ENCODE data around the gene PEX26. TPM values are rescaled to one million over a fixed set of nuclear protein-coding genes. Genes with fewer than 3 reads are reported as not detected.
"Not testable (repeated sequence)": the region's sequence is repeated elsewhere in the genome, so short reads cannot be mapped to it uniquely, and the experiment has no call there.

PEX26 gene
- total RNA-seq, 2 experiments from 2014 or later: 17.6 to 43.5 TPM

DNA sequence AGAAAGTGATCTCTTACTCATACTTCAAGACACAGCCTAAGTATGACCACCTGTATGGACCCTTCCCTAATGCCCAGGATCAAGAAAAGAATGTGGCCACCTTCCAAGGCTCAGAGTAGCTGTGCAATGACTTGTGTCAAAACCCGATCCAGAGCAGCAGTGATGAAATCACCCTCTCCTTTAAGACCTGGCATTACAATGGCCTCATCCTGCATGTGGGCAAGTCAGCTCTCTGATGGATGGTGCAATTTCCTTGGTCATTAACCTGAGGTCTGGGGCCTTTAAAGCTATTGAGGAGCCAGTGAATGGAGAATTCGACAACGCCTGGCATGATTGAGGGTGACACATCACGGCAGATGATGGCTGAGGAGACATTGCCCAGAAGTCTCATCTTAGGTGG lies 23.7 kb downstream of the PEX26 start:
- Histone ChIP-seq H3K27ac (ENCODE audit: low read depth, low read length, poor library complexity, severe bottlenecking) (no peak overlapping the region), H3K4me3 (ENCODE audit: low read depth, low read length, poor library complexity, severe bottlenecking) (no peak overlapping the region), H3K4me1 (ENCODE audit: insufficient read depth, low read length, poor library complexity, severe bottlenecking) (no peaks in the 10 kb centered on the region), H3K4me2 (ENCODE audit: low read length) (no peak overlapping the region), H4K20me1 (ENCODE audit: insufficient read depth, low read length) (no peaks in the 10 kb centered on the region), H3K9me3 (ENCODE audit: low read length) (peaks cover 10% of the 10 kb centered on the region; the same call in 1 of the 2 replicates), H2AFZ (ENCODE audit: low read length) (no peak overlapping the region), H3K36me3 (ENCODE audit: insufficient read depth, low read length) (peaks cover 45% of the 10 kb centered on the region), H3K9me2 (ENCODE audit: insufficient read depth, low read length) (no peaks in the 10 kb centered on the region), H3K79me2 (ENCODE audit: insufficient read depth, low read depth, low read length) (no peaks in the 10 kb centered on the region)
- intact Hi-C loops (cut with micrococcal nuclease; ENCODE audit: unreplicated experiment): no loop called here
- POLR2A ChIA-PET: no interaction called here
- no peak for TF ChIP-seq EZH2phosphoT487 (IDR thresholded peaks at IDR 0.05; ENCODE audit: borderline replicate concordance, low read depth, low read length)
- TF ChIP-seq, protein P1, sequence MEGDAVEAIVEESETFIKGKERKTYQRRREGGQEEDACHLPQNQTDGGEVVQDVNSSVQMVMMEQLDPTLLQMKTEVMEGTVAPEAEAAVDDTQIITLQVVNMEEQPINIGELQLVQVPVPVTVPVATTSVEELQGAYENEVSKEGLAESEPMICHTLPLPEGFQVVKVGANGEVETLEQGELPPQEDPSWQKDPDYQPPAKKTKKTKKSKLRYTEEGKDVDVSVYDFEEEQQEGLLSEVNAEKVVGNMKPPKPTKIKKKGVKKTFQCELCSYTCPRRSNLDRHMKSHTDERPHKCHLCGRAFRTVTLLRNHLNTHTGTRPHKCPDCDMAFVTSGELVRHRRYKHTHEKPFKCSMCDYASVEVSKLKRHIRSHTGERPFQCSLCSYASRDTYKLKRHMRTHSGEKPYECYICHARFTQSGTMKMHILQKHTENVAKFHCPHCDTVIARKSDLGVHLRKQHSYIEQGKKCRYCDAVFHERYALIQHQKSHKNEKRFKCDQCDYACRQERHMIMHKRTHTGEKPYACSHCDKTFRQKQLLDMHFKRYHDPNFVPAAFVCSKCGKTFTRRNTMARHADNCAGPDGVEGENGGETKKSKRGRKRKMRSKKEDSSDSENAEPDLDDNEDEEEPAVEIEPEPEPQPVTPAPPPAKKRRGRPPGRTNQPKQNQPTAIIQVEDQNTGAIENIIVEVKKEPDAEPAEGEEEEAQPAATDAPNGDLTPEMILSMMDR (conservative IDR thresholded peaks at IDR 0.05; ENCODE audit: low read length): no peak
- no peak for DNase-seq (ENCODE audit: low spot score)
- CTCF ChIA-PET (ENCODE audit: unreplicated experiment): no interaction called here
- no TSS peak for BruUV-seq (replicated peaks)

- ChIA-PET POLR2A (no interaction called here), CTCF (ENCODE audit: unreplicated experiment) (no interaction called here)
- peaks cover 10% of the 10 kb centered on the region; the same call in 1 of the 2 replicates for H3K9me3 ChIP-seq (ENCODE audit: low read length)
- H2AFZ ChIP-seq (ENCODE audit: low read length): no peak overlapping the region
- H3K4me3 ChIP-seq (ENCODE audit: low read depth, low read length, poor library complexity, severe bottlenecking): no peak overlapping the region
- peaks cover 36% of the 10 kb centered on the region for H3K36me3 ChIP-seq (ENCODE audit: insufficient read depth, low read length)
- no peak overlapping the region for H3K27ac ChIP-seq (ENCODE audit: low read depth, low read length, poor library complexity, severe bottlenecking)
- no peaks in the 10 kb centered on the region for H3K4me1 ChIP-seq (ENCODE audit: insufficient read depth, low read length, poor library complexity, severe bottlenecking)
- no peak for DNase-seq (ENCODE audit: low spot score)
- H4K20me1 ChIP-seq (ENCODE audit: insufficient read depth, low read length): no peaks in the 10 kb centered on the region
- no peaks in the 10 kb centered on the region for H3K79me2 ChIP-seq (ENCODE audit: insufficient read depth, low read depth, low read length)
- BruUV-seq (replicated peaks): no TSS peak
- no peaks in the 10 kb centered on the region for H3K9me2 ChIP-seq (ENCODE audit: insufficient read depth, low read length)
- TF ChIP-seq EZH2phosphoT487 (IDR thresholded peaks at IDR 0.05; ENCODE audit: borderline replicate concordance, low read depth, low read length): no peak
- TF ChIP-seq, protein P1 (conservative IDR thresholded peaks at IDR 0.05; ENCODE audit: low read length): no peak
- no peak overlapping the region for H3K4me2 ChIP-seq (ENCODE audit: low read length)
- intact Hi-C loops (cut with micrococcal nuclease; ENCODE audit: unreplicated experiment): no loop called here
Measured at GRCh38 chr22:18103527-18104269, 25.9 kb downstream of the PEX26 start.

DNA sequence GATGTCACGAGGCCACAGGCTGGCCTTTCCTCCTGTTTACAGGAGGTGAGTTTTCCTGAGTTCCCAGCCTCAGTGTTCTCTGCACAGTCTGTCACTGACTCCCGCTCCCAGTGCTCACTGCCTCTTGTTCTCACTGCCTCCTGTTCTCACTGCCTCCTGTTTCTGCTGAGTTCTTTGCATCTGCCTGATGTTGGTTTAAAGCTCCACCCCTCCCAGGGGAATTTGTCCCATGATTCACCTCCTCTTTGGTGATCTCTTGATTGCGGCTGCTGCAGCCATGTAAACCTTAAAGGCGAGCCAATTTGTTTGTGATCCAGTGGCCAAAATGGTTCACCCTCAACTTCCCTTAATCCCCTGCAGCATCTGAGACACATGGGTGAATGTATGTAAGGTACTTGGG lies 26.8 kb downstream of the PEX26 start:
- peak; percentile 16 for DNase-seq (ENCODE audit: low spot score)
- no peaks in the 10 kb centered on the region for H3K4me1 ChIP-seq (ENCODE audit: insufficient read depth, low read length, poor library complexity, severe bottlenecking)
- H3K9me2 ChIP-seq (ENCODE audit: insufficient read depth, low read length): no peaks in the 10 kb centered on the region
- no peak overlapping the region for H3K4me3 ChIP-seq (ENCODE audit: low read depth, low read length, poor library complexity, severe bottlenecking)
- peaks cover 27% of the 10 kb centered on the region for H3K36me3 ChIP-seq (ENCODE audit: insufficient read depth, low read length)
- H4K20me1 ChIP-seq (ENCODE audit: insufficient read depth, low read length): no peaks in the 10 kb centered on the region
- BruUV-seq (replicated peaks): no TSS peak
- no peak for TF ChIP-seq EZH2phosphoT487 (IDR thresholded peaks at IDR 0.05; ENCODE audit: borderline replicate concordance, low read depth, low read length)
- TF ChIP-seq, protein P1 (conservative IDR thresholded peaks at IDR 0.05; ENCODE audit: low read length): no peak
- no peak overlapping the region for H2AFZ ChIP-seq (ENCODE audit: low read length)
- ChIA-PET CTCF (ENCODE audit: unreplicated experiment) (no interaction called here), POLR2A (no interaction called here)
- no peaks in the 10 kb centered on the region for H3K79me2 ChIP-seq (ENCODE audit: insufficient read depth, low read depth, low read length)
- intact Hi-C loops (cut with micrococcal nuclease; ENCODE audit: unreplicated experiment): no loop called here
- no peak overlapping the region for H3K4me2 ChIP-seq (ENCODE audit: low read length)
- H3K27ac ChIP-seq (ENCODE audit: low read depth, low read length, poor library complexity, severe bottlenecking): no peak overlapping the region
- H3K9me3 ChIP-seq (ENCODE audit: low read length): peaks cover 10% of the 10 kb centered on the region; the same call in 1 of the 2 replicates

GRCh38 chr22:18105981-18106380 lies 28.2 kb downstream of the PEX26 start:
- ChIA-PET CTCF (ENCODE audit: unreplicated experiment) (interaction anchor here (0.6 kb wide), 1 partner anchor 50 kb away, joined by 3 read pairs; no protein-coding TSS in a partner anchor), POLR2A (interaction anchor here (0.6 kb wide), 1 partner anchor 32 kb away, joined by 4 read pairs; no protein-coding TSS in a partner anchor)
- H3K4me1 ChIP-seq (ENCODE audit: insufficient read depth, low read length, poor library complexity, severe bottlenecking); H3K4me3 ChIP-seq (ENCODE audit: low read depth, low read length, poor library complexity, severe bottlenecking); BruUV-seq (replicated peaks); intact Hi-C loops (cut with micrococcal nuclease; ENCODE audit: unreplicated experiment); H3K4me2 ChIP-seq (ENCODE audit: low read length); H2AFZ ChIP-seq (ENCODE audit: low read length); H3K27ac ChIP-seq (ENCODE audit: low read depth, low read length, poor library complexity, severe bottlenecking); DNase-seq (ENCODE audit: low spot score); H3K9me2 ChIP-seq (ENCODE audit: insufficient read depth, low read length); H4K20me1 ChIP-seq (ENCODE audit: insufficient read depth, low read length); H3K79me2 ChIP-seq (ENCODE audit: insufficient read depth, low read depth, low read length); H3K9me3 ChIP-seq (ENCODE audit: low read length): not testable (repeated sequence)
- H3K36me3 ChIP-seq (ENCODE audit: insufficient read depth, low read length): peaks cover 20% of the 10 kb centered on the region
